ENCODE measurements around the gene ITGB5. TPM values are rescaled to one million over a fixed set of nuclear protein-coding genes. Genes with fewer than 3 reads are reported as not detected.
A peak's percentile ranks its signal among the peaks of the same experiment; 100 is the strongest.

The ITGB5 gene
- total and polyA plus RNA-seq, 4 donors = 16.9 to 66.6 (median 48.0) TPM

DNA sequence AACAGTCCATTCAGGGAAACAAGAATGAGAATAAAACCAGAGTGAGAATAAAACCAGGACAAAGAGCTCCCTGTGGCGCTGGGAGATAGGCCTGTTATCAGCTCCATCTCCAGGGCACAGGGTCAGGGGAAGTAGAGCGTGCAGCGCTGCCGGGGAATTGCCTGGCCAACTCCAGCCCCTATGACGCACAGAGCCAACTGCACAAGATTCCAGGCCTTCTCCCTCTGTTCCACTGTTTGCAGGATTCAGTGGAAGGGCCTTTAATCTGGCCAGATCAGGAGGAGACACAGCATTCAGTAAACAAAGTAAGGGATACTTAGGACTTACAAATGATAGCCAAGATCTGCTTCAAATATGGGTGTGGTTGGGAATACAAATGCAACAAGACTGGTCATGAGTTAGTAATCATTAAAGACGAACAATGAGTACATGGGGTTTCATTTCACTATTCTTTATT, 49.4 kb downstream of the ITGB5 start:
- Histone ChIP-seq H3K4me1 (ENCODE audit: control insufficient read depth in 4 of 4, insufficient read depth in 4 of 4, low read length in 3 of 4) (peaks cover 9 to 60% (median 37%) of the 10 kb centered on the region in 4 donors), H3K36me3 (ENCODE audit: control insufficient read depth in 4 of 4, insufficient read depth in 3 of 4, low read depth in 1 of 4, low read length in 3 of 4) (peaks cover 0 to 5% (median 3%) of the 10 kb centered on the region in 4 donors), H3K27ac (ENCODE audit: low read depth in 1 of 2, low read length in 2 of 2) (peak overlapping the region; percentile 87 to 94), H3K4me3 (ENCODE audit: low read depth in 1 of 3, low read length in 3 of 3) (no peak overlapping the region), H3K9me3 (ENCODE audit: control insufficient read depth in 4 of 4, low read length in 3 of 4) (no peaks in the 10 kb centered on the region), H3K27me3 (ENCODE audit: control insufficient read depth in 4 of 4, insufficient read depth in 4 of 4, low read length in 3 of 4) (no peaks in the 10 kb centered on the region), H3K9ac (ENCODE audit: low read depth in 1 of 2, low read length in 2 of 2) (peak overlapping the region in 1 of 2 donors; percentile 81)
- WGBS = 11% methylated on average over 6 of the region's 6 CpGs
- TF ChIP-seq GABPA (IDR thresholded peaks at IDR 0.05 in 1 of 2, conservative IDR thresholded peaks at IDR 0.05 in 1 of 2) (peak in 1 of 2 donors; percentile 59), TAF1 (conservative IDR thresholded peaks at IDR 0.05) (peak; percentile 39), HNF4A (conservative IDR thresholded peaks at IDR 0.05) (peak; percentile 77 to 88), JUND (IDR thresholded peaks at IDR 0.05) (peak; percentile 76 to 89), RAD21 (IDR thresholded peaks at IDR 0.05) (peak; percentile 56 to 72), YY1 (IDR thresholded peaks at IDR 0.05) (peak; percentile 79), FOXA1 (IDR thresholded peaks at IDR 0.05) (peak; percentile 82), HNF4G (IDR thresholded peaks at IDR 0.05) (peak; percentile 66), EGR1 (IDR thresholded peaks at IDR 0.05; ENCODE audit: low read depth in 2 of 2) (peak in 1 of 2 donors; percentile 80), RXRA (IDR thresholded peaks at IDR 0.05) (peak; percentile 90 to 94), FOXA2 (IDR thresholded peaks at IDR 0.05) (peak; percentile 82), REST (IDR thresholded peaks at IDR 0.05) (peak; percentile 85), SP1 (IDR thresholded peaks at IDR 0.05) (peak; percentile 94), NR2F2 (IDR thresholded peaks at IDR 0.05) (peak; percentile 93)
- TF ChIP-seq, protein P1, sequence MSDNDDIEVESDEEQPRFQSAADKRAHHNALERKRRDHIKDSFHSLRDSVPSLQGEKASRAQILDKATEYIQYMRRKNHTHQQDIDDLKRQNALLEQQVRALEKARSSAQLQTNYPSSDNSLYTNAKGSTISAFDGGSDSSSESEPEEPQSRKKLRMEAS (IDR thresholded peaks at IDR 0.05) = peak; percentile 91
- TF ChIP-seq, protein P2, sequence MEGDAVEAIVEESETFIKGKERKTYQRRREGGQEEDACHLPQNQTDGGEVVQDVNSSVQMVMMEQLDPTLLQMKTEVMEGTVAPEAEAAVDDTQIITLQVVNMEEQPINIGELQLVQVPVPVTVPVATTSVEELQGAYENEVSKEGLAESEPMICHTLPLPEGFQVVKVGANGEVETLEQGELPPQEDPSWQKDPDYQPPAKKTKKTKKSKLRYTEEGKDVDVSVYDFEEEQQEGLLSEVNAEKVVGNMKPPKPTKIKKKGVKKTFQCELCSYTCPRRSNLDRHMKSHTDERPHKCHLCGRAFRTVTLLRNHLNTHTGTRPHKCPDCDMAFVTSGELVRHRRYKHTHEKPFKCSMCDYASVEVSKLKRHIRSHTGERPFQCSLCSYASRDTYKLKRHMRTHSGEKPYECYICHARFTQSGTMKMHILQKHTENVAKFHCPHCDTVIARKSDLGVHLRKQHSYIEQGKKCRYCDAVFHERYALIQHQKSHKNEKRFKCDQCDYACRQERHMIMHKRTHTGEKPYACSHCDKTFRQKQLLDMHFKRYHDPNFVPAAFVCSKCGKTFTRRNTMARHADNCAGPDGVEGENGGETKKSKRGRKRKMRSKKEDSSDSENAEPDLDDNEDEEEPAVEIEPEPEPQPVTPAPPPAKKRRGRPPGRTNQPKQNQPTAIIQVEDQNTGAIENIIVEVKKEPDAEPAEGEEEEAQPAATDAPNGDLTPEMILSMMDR (IDR thresholded peaks at IDR 0.05; ENCODE audit: low read depth, low read length, missing input control) = no peak
- TF ChIP-seq, protein P3, sequence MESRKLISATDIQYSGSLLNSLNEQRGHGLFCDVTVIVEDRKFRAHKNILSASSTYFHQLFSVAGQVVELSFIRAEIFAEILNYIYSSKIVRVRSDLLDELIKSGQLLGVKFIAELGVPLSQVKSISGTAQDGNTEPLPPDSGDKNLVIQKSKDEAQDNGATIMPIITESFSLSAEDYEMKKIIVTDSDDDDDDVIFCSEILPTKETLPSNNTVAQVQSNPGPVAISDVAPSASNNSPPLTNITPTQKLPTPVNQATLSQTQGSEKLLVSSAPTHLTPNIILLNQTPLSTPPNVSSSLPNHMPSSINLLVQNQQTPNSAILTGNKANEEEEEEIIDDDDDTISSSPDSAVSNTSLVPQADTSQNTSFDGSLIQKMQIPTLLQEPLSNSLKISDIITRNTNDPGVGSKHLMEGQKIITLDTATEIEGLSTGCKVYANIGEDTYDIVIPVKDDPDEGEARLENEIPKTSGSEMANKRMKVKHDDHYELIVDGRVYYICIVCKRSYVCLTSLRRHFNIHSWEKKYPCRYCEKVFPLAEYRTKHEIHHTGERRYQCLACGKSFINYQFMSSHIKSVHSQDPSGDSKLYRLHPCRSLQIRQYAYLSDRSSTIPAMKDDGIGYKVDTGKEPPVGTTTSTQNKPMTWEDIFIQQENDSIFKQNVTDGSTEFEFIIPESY (IDR thresholded peaks at IDR 0.05) = peak; percentile 74
- TF ChIP-seq, protein P4, sequence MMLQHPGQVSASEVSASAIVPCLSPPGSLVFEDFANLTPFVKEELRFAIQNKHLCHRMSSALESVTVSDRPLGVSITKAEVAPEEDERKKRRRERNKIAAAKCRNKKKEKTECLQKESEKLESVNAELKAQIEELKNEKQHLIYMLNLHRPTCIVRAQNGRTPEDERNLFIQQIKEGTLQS (IDR thresholded peaks at IDR 0.05) = peak; percentile 83
- no peak for DNase-seq (ENCODE audit: low spot score)

All from liver (tissue), 9 donors.